BJ (cell line): ENCODE measurements around the gene AMIGO1. TPM values are rescaled to one million over a fixed set of nuclear protein-coding genes. Genes with fewer than 3 reads are reported as not detected.

Source experiments
- CTCF ChIA-PET: fragments of 350-600 bp; formaldehyde crosslinking; extraction: SDS; loops from one replicate; lab custom pipeline; 2021; ENCODE audit warnings: antibody characterized with exemption, inconsistent platforms; lab: Yijun Ruan, JAX
- POLR2A ChIA-PET: fragments of 300-600 bp; sonication (Branson Sonifier 250); formaldehyde crosslinking; extraction: SDS; loops from one replicate; lab custom pipeline; 2021; ENCODE audit warnings: antibody characterized with exemption; lab: Charles Lee
- DNase-seq: peaks from one replicate; pipeline ENCODE4 v3.0.0-alpha.2; 2011; ENCODE audit warnings: low read depth
- H3K27me3 ChIP-seq: 2 replicates; pipeline ENCODE4 v1.6.0; 2011; ENCODE audit warnings: low read length; ENCODE audit not compliant: control insufficient read depth, insufficient read depth
- H3K36me3 ChIP-seq: 2 replicates; pipeline ENCODE4 v1.5.1; 2011; ENCODE audit warnings: low read length; ENCODE audit not compliant: control insufficient read depth, insufficient read depth
- H3K4me3 ChIP-seq: 2 replicates; pipeline ENCODE4 v1.5.1; 2011; ENCODE audit warnings: low read depth, mild to moderate bottlenecking, control low read depth, low read length
- polyA plus RNA-seq: library from polyadenylated mRNA; depleted of rRNA; stranded (reverse); fragments of >200 nt; gene quantifications from 2 replicates; pipeline ENCODE4 v1.2.3, GENCODE V29; 2011
- TF ChIP-seq, protein P1 (sequence below): IDR thresholded peaks from 2 replicates; pipeline ENCODE4 v1.5.1; 2011; ENCODE audit warnings: low read depth, mild to moderate bottlenecking, control low read depth, inconsistent platforms, low read length, moderate library complexity; ENCODE audit not compliant: insufficient read depth

AMIGO1 gene
- polyA plus RNA-seq, 1 experiment, result 3.4 TPM

DNA sequence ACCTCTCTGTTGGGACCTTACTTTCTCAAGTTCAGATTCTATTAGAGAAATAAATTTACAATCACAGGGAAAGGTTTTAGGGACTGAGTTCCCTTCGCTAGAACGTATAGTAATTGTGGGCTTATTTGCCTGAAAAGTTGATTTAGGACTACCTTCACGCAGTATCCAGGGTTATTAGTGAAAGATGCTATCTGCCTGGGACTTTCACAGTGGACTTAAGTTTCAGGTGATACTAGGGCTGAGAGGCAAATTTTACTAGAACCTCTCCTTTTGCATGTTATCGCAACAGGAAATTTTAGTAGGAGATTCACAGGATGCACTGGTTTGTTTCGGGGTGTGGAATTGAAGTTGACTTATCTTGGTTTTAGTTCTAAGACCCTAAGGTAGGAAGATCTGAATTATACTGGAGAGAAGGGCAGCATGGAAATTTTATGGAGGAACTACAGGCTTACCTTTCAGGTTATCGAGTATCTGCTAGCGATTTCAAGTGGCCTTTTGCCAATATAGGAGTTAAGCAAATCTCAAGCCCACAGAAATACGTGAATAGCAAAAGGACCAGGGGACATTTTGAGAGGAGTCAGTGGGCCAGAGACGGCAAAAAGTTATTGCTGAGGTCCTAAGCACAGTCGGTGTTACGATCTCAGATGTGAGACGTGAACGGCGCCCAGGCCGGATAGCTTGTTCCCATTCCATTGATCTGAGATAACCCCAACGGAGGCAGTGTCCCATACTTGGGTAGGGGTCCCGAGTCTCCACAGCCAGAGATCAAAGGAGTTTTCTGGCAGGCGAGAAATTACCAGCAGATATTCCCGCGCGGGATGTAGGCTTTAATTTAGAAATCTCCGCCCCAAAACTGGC, 38.2 kb upstream of the AMIGO1 start:
- Histone ChIP-seq H3K4me3 (peak overlapping the region; percentile 98), H3K27me3 (no peaks in the 10 kb centered on the region), H3K36me3 (no peaks in the 10 kb centered on the region)
- TF ChIP-seq, protein P1, sequence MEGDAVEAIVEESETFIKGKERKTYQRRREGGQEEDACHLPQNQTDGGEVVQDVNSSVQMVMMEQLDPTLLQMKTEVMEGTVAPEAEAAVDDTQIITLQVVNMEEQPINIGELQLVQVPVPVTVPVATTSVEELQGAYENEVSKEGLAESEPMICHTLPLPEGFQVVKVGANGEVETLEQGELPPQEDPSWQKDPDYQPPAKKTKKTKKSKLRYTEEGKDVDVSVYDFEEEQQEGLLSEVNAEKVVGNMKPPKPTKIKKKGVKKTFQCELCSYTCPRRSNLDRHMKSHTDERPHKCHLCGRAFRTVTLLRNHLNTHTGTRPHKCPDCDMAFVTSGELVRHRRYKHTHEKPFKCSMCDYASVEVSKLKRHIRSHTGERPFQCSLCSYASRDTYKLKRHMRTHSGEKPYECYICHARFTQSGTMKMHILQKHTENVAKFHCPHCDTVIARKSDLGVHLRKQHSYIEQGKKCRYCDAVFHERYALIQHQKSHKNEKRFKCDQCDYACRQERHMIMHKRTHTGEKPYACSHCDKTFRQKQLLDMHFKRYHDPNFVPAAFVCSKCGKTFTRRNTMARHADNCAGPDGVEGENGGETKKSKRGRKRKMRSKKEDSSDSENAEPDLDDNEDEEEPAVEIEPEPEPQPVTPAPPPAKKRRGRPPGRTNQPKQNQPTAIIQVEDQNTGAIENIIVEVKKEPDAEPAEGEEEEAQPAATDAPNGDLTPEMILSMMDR, result no peak
- ChIA-PET POLR2A (interaction anchor here (0.9 kb wide), 1 partner anchor 82 kb away, joined by 3 read pairs; no protein-coding TSS in a partner anchor), CTCF (interaction anchor here (0.7 to 26.3 kb wide), 27 partner anchors 8 to 464 kb away, joined by 3 to 1371 read pairs (median 7); partner anchors contain the start of genes AMIGO1, ATXN7L2, CYB561D1 and GPR61)
- no peak for DNase-seq

- H3K27me3 ChIP-seq, result no peaks in the 10 kb centered on the region; the same call in 1 of the 2 replicates
- ChIA-PET CTCF (interaction anchor here (0.7 to 26.3 kb wide), 28 partner anchors 13 to 470 kb away, joined by 3 to 1371 read pairs (median 4); partner anchors contain the start of genes AHCYL1, AMIGO1, ATXN7L2 and CYB561D1), POLR2A (interaction anchor here (0.6 kb wide), 1 partner anchor 104 kb away, joined by 3 read pairs; no protein-coding TSS in a partner anchor)
- no peaks in the 10 kb centered on the region for H3K36me3 ChIP-seq
- 0 out of 2 replicates have a peak overlapping the region, but pooled peaks have one; percentile 0 for H3K4me3 ChIP-seq
- TF ChIP-seq, protein P1, result peak; percentile 79
- DNase-seq, result no peak
These were observed 37.0 kb upstream of the AMIGO1 start for GRCh38 chr1:109546311-109547109.

DNA sequence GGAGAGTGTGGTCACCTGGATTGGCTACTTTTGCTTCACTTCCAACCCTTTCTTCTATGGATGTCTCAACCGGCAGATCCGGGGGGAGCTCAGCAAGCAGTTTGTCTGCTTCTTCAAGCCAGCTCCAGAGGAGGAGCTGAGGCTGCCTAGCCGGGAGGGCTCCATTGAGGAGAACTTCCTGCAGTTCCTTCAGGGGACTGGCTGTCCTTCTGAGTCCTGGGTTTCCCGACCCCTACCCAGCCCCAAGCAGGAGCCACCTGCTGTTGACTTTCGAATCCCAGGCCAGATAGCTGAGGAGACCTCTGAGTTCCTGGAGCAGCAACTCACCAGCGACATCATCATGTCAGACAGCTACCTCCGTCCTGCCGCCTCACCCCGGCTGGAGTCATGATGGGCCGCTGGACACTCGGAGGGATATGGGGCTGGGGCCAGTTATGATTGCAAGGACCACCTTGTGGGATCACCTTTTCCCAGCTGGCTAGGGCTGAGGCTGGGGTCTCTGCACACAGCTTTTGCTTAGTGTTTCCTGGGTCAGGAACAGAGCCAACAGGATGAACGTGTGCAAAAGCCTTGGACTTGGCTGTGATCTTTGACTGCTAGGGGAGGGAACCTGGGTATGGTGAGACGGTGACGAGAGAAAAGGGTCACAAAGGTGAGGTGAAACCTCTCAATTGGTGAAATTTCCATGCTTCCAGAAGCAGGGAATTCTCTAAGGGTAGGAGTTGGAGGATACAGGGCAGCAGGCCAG, 34.6 kb upstream of the AMIGO1 start:
- ChIA-PET POLR2A (no interaction called here), CTCF (interaction anchor here (0.9 to 26.3 kb wide), 10 partner anchors 12 to 440 kb away, joined by 3 to 1371 read pairs (median 54); partner anchors contain the start of genes AHCYL1, AMIGO1, ATXN7L2 and CYB561D1)
- no peak overlapping the region for H3K4me3 ChIP-seq
- H3K27me3 ChIP-seq, result peaks cover 3% of the 10 kb centered on the region; the same call in 1 of the 2 replicates
- DNase-seq, result no peak
- H3K36me3 ChIP-seq, result no peaks in the 10 kb centered on the region
- TF ChIP-seq, protein P1, result no peak

DNA sequence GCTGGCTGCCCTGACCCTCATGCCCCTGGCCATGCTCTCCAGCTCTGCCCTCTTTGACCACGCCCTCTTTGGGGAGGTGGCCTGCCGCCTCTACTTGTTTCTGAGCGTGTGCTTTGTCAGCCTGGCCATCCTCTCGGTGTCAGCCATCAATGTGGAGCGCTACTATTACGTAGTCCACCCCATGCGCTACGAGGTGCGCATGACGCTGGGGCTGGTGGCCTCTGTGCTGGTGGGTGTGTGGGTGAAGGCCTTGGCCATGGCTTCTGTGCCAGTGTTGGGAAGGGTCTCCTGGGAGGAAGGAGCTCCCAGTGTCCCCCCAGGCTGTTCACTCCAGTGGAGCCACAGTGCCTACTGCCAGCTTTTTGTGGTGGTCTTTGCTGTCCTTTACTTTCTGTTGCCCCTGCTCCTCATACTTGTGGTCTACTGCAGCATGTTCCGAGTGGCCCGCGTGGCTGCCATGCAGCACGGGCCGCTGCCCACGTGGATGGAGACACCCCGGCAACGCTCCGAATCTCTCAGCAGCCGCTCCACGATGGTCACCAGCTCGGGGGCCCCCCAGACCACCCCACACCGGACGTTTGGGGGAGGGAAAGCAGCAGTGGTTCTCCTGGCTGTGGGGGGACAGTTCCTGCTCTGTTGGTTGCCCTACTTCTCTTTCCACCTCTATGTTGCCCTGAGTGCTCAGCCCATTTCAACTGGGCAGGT, 33.9 kb upstream of the AMIGO1 start:
- TF ChIP-seq, protein P1, result no peak
- no peaks in the 10 kb centered on the region for H3K36me3 ChIP-seq
- DNase-seq, result no peak
- no peak overlapping the region for H3K4me3 ChIP-seq
- POLR2A ChIA-PET, result no interaction called here
- CTCF ChIA-PET, result interaction anchor here (0.6 to 26.3 kb wide), 12 partner anchors 11 to 441 kb away, joined by 3 to 1371 read pairs (median 22); partner anchors contain the start of genes AHCYL1, AMIGO1, ATXN7L2 and CYB561D1
- H3K27me3 ChIP-seq, result peaks cover 5% of the 10 kb centered on the region; the same call in 1 of the 2 replicates
